ENCODE data around the gene ESPN. TPM values are rescaled to one million over a fixed set of nuclear protein-coding genes. Genes with fewer than 3 reads are reported as not detected.

Gene ESPN
- total and polyA plus RNA-seq, 2 of the 8 experiments (the other 6 are each of a cell fraction or from before 2014, with no cell fraction given) = 5.2 to 16.3 TPM

- Histone ChIP-seq H4K91ac (replicated peaks; ENCODE audit: insufficient read length, low read length) (no peak overlapping the region), H3K27ac (ENCODE audit: low read depth, low read length) (no peak overlapping the region; the same call in 1 of the 2 replicates), H2BK20ac (ENCODE audit: low read length) (no peak overlapping the region), H2AK5ac (ENCODE audit: low read depth, low read length) (no peak overlapping the region), H3K14ac (ENCODE audit: insufficient read length) (no peak overlapping the region), H3K9ac (replicated peaks in 1 of 4; ENCODE audit: extremely low read depth in 1 of 4, low read depth in 3 of 4, low read length in 3 of 4) (no peak overlapping the region; a peak in 1 of 7 replicates), H2BK15ac (ENCODE audit: low read length) (no peak overlapping the region), H3K4me1 (replicated peaks in 1 of 4; ENCODE audit: control insufficient read depth in 3 of 4, insufficient read depth in 4 of 4, low read length in 3 of 4) (peaks cover 0 to 16% (median 12%) of the 10 kb centered on the region in 4 experiments; a peak in 5 of 7 replicates), H3K4me2 (ENCODE audit: insufficient read depth in 1 of 2, low read depth in 2 of 2, low read length in 2 of 2) (peak overlapping the region in 1 of 2 experiments; percentile 54; a peak in 2 of 4 replicates), H4K20me1 (replicated peaks in 1 of 2; ENCODE audit: control insufficient read depth in 1 of 2, insufficient read depth in 2 of 2, low read length in 2 of 2) (no peaks in the 10 kb centered on the region), H3K36me3 (ENCODE audit: control insufficient read depth in 2 of 4, insufficient read depth in 4 of 4, low read length in 3 of 4) (peaks cover 0 to 6% (median 3%) of the 10 kb centered on the region in 4 experiments; a peak in 1 of 8 replicates), H3K9me3 (ENCODE audit: insufficient read depth in 2 of 2, low read depth in 1 of 2, low read length in 1 of 2) (no peaks in the 10 kb centered on the region), H3K4me3 (ENCODE audit: extremely low read depth in 1 of 4, insufficient read depth in 2 of 4, low read depth in 3 of 4, low read length in 4 of 4) (peak overlapping the region in 1 of 4 experiments; percentile 43; a peak in 3 of 8 replicates), H3K23me2 (ENCODE audit: low read depth, low read length) (no peaks in the 10 kb centered on the region; the same call in 1 of the 2 replicates), H2BK120ac (replicated peaks; ENCODE audit: low read depth, low read length) (no peak overlapping the region), H3K27me3 (replicated peaks in 1 of 4; ENCODE audit: control insufficient read depth in 3 of 4, extremely low read depth in 1 of 4, insufficient read depth in 3 of 4, low read length in 3 of 4) (peaks cover 0 to 13% (median 7%) of the 10 kb centered on the region in 4 experiments; a peak in 3 of 7 replicates), H3K4ac (replicated peaks; ENCODE audit: insufficient read length, low read depth, low read length) (no peak overlapping the region), H3K56ac (replicated peaks; ENCODE audit: insufficient read length, low read depth, low read length) (no peak overlapping the region), H2BK5ac (ENCODE audit: low read depth, low read length) (peak overlapping the region; percentile 71; the same call in 1 of the 2 replicates), H3K23ac (ENCODE audit: insufficient read length) (no peak overlapping the region), H4K5ac (ENCODE audit: insufficient read length, low read depth, low read length) (no peak overlapping the region), H3K18ac (ENCODE audit: extremely low read depth, low read length) (no peak overlapping the region; the same call in 1 of the 2 replicates), H2AFZ (ENCODE audit: low read length) (no peak overlapping the region), H2BK12ac (ENCODE audit: low read depth, low read length) (no peak overlapping the region), H3K79me2 (ENCODE audit: control insufficient read depth in 1 of 2, insufficient read depth in 2 of 2, low read length in 2 of 2) (no peaks in the 10 kb centered on the region), H4K8ac (ENCODE audit: extremely low read depth, insufficient read depth, low read length) (peak overlapping the region; percentile 59; the same call in 1 of the 2 replicates), H3K79me1 (ENCODE audit: low read depth, low read length) (no peaks in the 10 kb centered on the region)
- no peak for TF ChIP-seq NANOG (IDR thresholded peaks at IDR 0.05; ENCODE audit: insufficient read depth, low read depth, low read length, poor library complexity, severe bottlenecking)
- TF ChIP-seq EGR1 (IDR thresholded peaks at IDR 0.05; ENCODE audit: borderline replicate concordance, low read depth, low read length) = 0 out of 2 replicates have a peak, but pooled peaks have one; percentile 10
- TF ChIP-seq TCF12 (IDR thresholded peaks at IDR 0.05; ENCODE audit: low read depth, low read length) = no peak
- no peak for TF ChIP-seq GTF2F1 (IDR thresholded peaks at IDR 0.05; ENCODE audit: borderline replicate concordance, low read depth, low read length)
- TF ChIP-seq CBX8 (IDR thresholded peaks at IDR 0.05; ENCODE audit: borderline replicate concordance, low read depth, low read length) = no peak
- TF ChIP-seq JUND (IDR thresholded peaks at IDR 0.05; ENCODE audit: low read length) = no peak
- no peak for TF ChIP-seq CHD2 (IDR thresholded peaks at IDR 0.05; ENCODE audit: low read length)
- TF ChIP-seq HDAC6 (IDR thresholded peaks at IDR 0.05; ENCODE audit: low read depth, low read length) = no peak
- TF ChIP-seq HDAC2 (IDR thresholded peaks at IDR 0.05; ENCODE audit: borderline replicate concordance in 1 of 2, low read depth in 2 of 2, low read length in 2 of 2) = no peak
- 58% methylated on average over 27 of the region's 39 CpGs; no CpG with 5 or more reads in 1 of the 2 experiments for WGBS, 2 experiments (ENCODE audit: extremely low coverage in 1 of 2, insufficient coverage in 1 of 2, insufficient read length in 1 of 2, insufficient replicate concordance in 2 of 2, low coverage in 1 of 2, low lambda C conversion rate in 2 of 2, missing lambda C conversion rate in 1 of 2)
- DNase-seq (ENCODE audit: low read depth in 1 of 2, low spot score in 2 of 2) = no peak
- no peak for FAIRE-seq
- ChIA-PET POLR2A (ENCODE audit: partially characterized antibody) (interaction anchor here (0.8 to 2.8 kb wide), 7 partner anchors 10 to 194 kb away, joined by 3 to 10 read pairs (median 3); no protein-coding TSS in a partner anchor), CTCF (ENCODE audit: partially characterized antibody) (interaction anchor here (0.9 to 6.1 kb wide), 10 partner anchors 9 to 69 kb away, joined by 3 to 31 read pairs (median 6); no protein-coding TSS in a partner anchor)
Measured at GRCh38 chr1:6460301-6461050, 35.9 kb downstream of the ESPN start.

Data from H1 (cell line).